Fibroblast of lung (primary cell): Measurements from ENCODE around the gene HOXB1. TPM values are rescaled to one million over a fixed set of nuclear protein-coding genes. Genes with fewer than 3 reads are reported as not detected.

Experiments used
- DNase-seq, 2 donors: peaks; one replicate each; pipeline versions ENCODE4 v3.0.0 to v3.0.0-alpha.2; 2010; ENCODE audit warnings: low read depth in 2 of 2
- H2AFZ ChIP-seq: 2 replicates; pipeline ENCODE4 v1.5.1; 2012; ENCODE audit warnings: low read length, control low read depth, inconsistent platforms
- H3K27ac ChIP-seq: 2 replicates; pipeline ENCODE4 v1.5.1; 2011; ENCODE audit warnings: low read length, control low read depth; ENCODE audit not compliant: insufficient read depth
- H3K27me3 ChIP-seq: 2 replicates; pipeline ENCODE4 v1.5.1; 2011; ENCODE audit warnings: mild to moderate bottlenecking, low read length; ENCODE audit not compliant: control insufficient read depth, insufficient read depth
- H3K36me3 ChIP-seq: 2 replicates; pipeline ENCODE4 v1.5.1; 2011; ENCODE audit warnings: low read length; ENCODE audit not compliant: control insufficient read depth, insufficient read depth
- H3K4me1 ChIP-seq: 2 replicates; pipeline ENCODE4 v1.5.1; 2011; ENCODE audit warnings: low read length; ENCODE audit not compliant: control insufficient read depth, insufficient read depth; ENCODE audit errors: extremely low read depth
- H3K4me2 ChIP-seq: 2 replicates; pipeline ENCODE4 v1.5.1; 2011; ENCODE audit warnings: low read length, control low read depth; ENCODE audit not compliant: insufficient read depth; ENCODE audit errors: extremely low read depth
- H3K4me3 ChIP-seq, 4 experiments: fragments of 200-600 bp in 1 of 4; sonication (generic) in 1 of 4; replicated peaks in 1 of 4; 2 replicates each; pipeline ENCODE4 v1.5.1; 2011 to 2016; ENCODE audit warnings: low read length in 4 of 4, low read depth in 3 of 4, mild to moderate bottlenecking in 3 of 4, control low read depth in 2 of 4, inconsistent platforms in 1 of 4, mixed read lengths in 1 of 4; ENCODE audit not compliant: insufficient read depth in 1 of 4; ENCODE audit errors: control extremely low read depth in 1 of 4
- H3K79me2 ChIP-seq: 2 replicates; pipeline ENCODE4 v1.5.1; 2012; ENCODE audit warnings: mild to moderate bottlenecking, low read length, inconsistent platforms; ENCODE audit not compliant: control insufficient read depth, insufficient read depth
- H3K9ac ChIP-seq: 2 replicates; pipeline ENCODE4 v1.5.1; 2011; ENCODE audit warnings: mild to moderate bottlenecking, low read length, control low read depth; ENCODE audit not compliant: insufficient read depth
- H3K9me3 ChIP-seq: 2 replicates; pipeline ENCODE4 v1.5.1; 2012; ENCODE audit warnings: low read depth, low read length; ENCODE audit not compliant: control insufficient read depth, insufficient read depth
- H4K20me1 ChIP-seq: 2 replicates; pipeline ENCODE4 v1.5.1; 2011; ENCODE audit warnings: low read length; ENCODE audit not compliant: control insufficient read depth, insufficient read depth; ENCODE audit errors: extremely low read depth
- EZH2 ChIP-seq: IDR thresholded peaks from 2 replicates; pipeline ENCODE4 v1.5.1; 2012; ENCODE audit warnings: low read length, control low read depth, mild to moderate bottlenecking; ENCODE audit errors: missing control alignments
- polyA plus RNA-seq, 2 donors: library from polyadenylated mRNA; depleted of rRNA in 1 of 2; stranded (reverse) in 1 of 2; unstranded in 1 of 2; fragments of >200 nt; gene quantifications; 2 replicates each; pipeline ENCODE4 v1.2.1, GENCODE V29; 2011 to 2012; ENCODE audit warnings: missing spikeins in 1 of 2
- total RNA-seq: library from RNA; depleted of rRNA; stranded (reverse); fragments of >200 nt; gene quantifications from 2 replicates; pipeline ENCODE4 v1.2.1, GENCODE V29; 2014
- TF ChIP-seq, protein P1 (sequence below), 2 donors: IDR thresholded peaks in 1 of 2; conservative IDR thresholded peaks in 1 of 2; 1 replicate in 1 of 2; 2 replicates in 1 of 2; pipeline ENCODE4 v1.5.1; 2011 to 2012; ENCODE audit warnings: low read length in 2 of 2, control low read depth in 1 of 2, inconsistent platforms in 1 of 2, low read depth in 1 of 2, mild to moderate bottlenecking in 1 of 2

The HOXB1 gene
- total and polyA plus RNA-seq, 2 donors (not counting 1 experiment from before 2014, with no cell fraction given): not detected

DNA sequence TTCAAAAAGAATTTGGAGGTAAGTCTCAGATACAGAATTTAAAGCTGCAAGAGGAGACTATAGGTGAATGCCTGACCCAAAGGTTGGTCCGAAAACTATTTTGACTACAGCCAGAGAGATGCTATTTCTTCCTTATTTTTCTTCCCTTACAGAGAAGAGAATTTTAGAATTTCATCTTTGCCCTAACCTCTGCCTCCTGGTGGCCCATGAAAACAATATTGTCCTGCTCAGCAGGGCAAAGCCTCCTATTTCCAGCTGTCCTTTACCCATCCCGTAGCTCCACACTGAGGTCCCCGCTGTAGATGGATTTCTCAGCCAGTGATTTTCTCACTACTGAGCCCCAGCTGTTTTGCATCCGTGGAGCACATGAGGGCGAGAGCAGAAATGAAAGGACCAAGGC lies 24.6 kb downstream of the HOXB1 start:
- H3K4me3 ChIP-seq: no peak overlapping the region
- no peak for DNase-seq
- H3K36me3 ChIP-seq: no peaks in the 10 kb centered on the region
- no peak overlapping the region for H3K27ac ChIP-seq
- H4K20me1 ChIP-seq: no peaks in the 10 kb centered on the region
- no peak overlapping the region for H3K9ac ChIP-seq
- no peak for TF ChIP-seq EZH2
- TF ChIP-seq, protein P1, sequence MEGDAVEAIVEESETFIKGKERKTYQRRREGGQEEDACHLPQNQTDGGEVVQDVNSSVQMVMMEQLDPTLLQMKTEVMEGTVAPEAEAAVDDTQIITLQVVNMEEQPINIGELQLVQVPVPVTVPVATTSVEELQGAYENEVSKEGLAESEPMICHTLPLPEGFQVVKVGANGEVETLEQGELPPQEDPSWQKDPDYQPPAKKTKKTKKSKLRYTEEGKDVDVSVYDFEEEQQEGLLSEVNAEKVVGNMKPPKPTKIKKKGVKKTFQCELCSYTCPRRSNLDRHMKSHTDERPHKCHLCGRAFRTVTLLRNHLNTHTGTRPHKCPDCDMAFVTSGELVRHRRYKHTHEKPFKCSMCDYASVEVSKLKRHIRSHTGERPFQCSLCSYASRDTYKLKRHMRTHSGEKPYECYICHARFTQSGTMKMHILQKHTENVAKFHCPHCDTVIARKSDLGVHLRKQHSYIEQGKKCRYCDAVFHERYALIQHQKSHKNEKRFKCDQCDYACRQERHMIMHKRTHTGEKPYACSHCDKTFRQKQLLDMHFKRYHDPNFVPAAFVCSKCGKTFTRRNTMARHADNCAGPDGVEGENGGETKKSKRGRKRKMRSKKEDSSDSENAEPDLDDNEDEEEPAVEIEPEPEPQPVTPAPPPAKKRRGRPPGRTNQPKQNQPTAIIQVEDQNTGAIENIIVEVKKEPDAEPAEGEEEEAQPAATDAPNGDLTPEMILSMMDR (conservative IDR thresholded peaks at IDR 0.05 in 1 of 2, IDR thresholded peaks at IDR 0.05 in 1 of 2; ENCODE audit: low read depth in 1 of 2, low read length in 2 of 2): peak in 1 of 2 donors; percentile 25
- no peaks in the 10 kb centered on the region for H3K9me3 ChIP-seq
- H3K4me2 ChIP-seq: no peak overlapping the region
- H3K4me1 ChIP-seq: peaks cover 3% of the 10 kb centered on the region
- H3K27me3 ChIP-seq: no peaks in the 10 kb centered on the region
- no peaks in the 10 kb centered on the region for H3K79me2 ChIP-seq
- H2AFZ ChIP-seq: no peak overlapping the region

DNA sequence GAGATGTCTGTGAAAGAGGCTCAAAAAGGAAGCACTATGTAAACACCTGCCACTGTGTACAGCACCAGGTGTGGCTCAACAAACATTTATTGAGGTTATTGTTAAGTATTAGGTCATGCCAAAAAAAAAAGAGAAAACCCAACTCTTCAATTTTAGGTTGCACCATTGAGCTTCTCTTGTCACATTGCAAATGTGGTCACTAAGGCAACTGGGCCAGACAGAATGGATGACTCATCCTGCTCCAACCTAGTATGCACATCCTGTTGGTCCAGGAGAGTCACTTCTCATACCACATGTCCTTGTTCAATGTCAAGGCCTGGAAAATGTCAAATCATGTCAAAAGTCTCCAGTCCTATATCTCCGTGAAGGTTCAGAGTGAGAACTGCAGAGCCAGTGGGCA lies 25.0 kb downstream of the HOXB1 start:
- H3K9ac ChIP-seq: no peak overlapping the region
- H4K20me1 ChIP-seq: no peaks in the 10 kb centered on the region
- peak; percentile 72 to 92 for DNase-seq
- no peak overlapping the region for H3K27ac ChIP-seq
- H3K9me3 ChIP-seq: no peaks in the 10 kb centered on the region
- H3K79me2 ChIP-seq: no peaks in the 10 kb centered on the region
- H3K4me1 ChIP-seq: peaks cover 4% of the 10 kb centered on the region
- TF ChIP-seq, protein P1 (conservative IDR thresholded peaks at IDR 0.05 in 1 of 2, IDR thresholded peaks at IDR 0.05 in 1 of 2; ENCODE audit: low read depth in 1 of 2, low read length in 2 of 2): no peak
- no peak for TF ChIP-seq EZH2
- H3K27me3 ChIP-seq: no peaks in the 10 kb centered on the region
- no peak overlapping the region for H3K4me2 ChIP-seq
- H3K4me3 ChIP-seq: no peak overlapping the region
- H2AFZ ChIP-seq: no peak overlapping the region
- H3K36me3 ChIP-seq: no peaks in the 10 kb centered on the region

DNA sequence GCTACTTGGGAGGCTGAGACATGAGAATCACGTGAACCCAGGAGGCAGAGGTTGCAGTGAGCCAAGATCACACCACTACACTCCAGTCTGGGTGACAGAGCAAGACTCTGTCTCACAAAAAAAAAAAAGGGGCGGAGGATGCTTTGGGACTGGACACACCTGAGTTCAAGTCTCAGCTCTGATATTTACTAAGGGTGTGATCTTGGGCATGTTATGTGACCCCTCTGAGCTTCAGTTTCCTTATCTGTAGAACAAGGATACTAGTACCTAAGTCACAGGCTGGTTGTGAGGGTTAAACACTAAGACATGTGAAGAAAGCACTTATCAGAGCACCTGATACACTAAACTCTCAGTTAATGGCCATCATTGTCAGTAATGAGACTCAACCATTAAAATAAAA lies 25.9 kb downstream of the HOXB1 start:
- Histone ChIP-seq H4K20me1 (no peaks in the 10 kb centered on the region), H3K27me3 (no peaks in the 10 kb centered on the region), H3K36me3 (no peaks in the 10 kb centered on the region), H3K79me2 (no peaks in the 10 kb centered on the region), H3K27ac (no peak overlapping the region), H3K9me3 (no peaks in the 10 kb centered on the region), H3K4me1 (peaks cover 5% of the 10 kb centered on the region), H3K4me3 (no peak overlapping the region), H3K4me2 (no peak overlapping the region), H3K9ac (no peak overlapping the region), H2AFZ (no peak overlapping the region)
- TF ChIP-seq, protein P1 (conservative IDR thresholded peaks at IDR 0.05 in 1 of 2, IDR thresholded peaks at IDR 0.05 in 1 of 2; ENCODE audit: low read depth in 1 of 2, low read length in 2 of 2): no peak
- no peak for TF ChIP-seq EZH2
- DNase-seq: no peak
